GM21360 (cell line): Measurements from ENCODE around the gene CPD.

Experiments
- ATAC-seq: cut with Tn5 transposase; IDR thresholded peaks from one replicate; pipeline ENCODE4 v1.9.1; 2021; ENCODE audit warnings: mild to moderate bottlenecking, moderate library complexity; ENCODE audit not compliant: unreplicated experiment

Gene CPD

DNA sequence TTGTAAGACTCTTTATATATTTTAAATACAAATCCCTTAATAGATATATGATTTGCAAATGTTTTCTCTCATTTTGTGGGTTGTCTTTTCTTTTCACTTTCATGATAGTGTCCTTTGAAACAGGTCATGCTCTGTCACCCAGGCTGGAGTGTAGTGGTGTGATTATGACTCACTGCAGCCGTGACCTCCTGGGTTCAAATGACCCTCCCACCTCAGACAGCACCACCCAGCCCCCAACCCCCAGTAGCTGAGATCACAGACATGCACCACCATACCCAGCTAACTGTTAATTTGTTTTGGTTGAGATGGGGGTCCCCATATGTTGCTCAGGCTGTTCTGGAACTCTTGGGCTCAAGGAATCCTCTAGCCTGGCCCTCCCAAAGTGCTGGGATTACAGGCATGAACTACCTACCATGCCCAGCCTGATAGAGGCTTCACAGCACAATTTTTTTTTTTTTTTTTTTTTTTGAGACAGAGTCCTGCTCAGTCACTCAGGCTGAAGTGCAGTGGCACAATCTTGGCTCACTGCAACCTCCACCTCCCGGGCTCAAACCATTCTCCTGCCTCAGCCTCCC lies 26.4 kb upstream of the CPD start:
- no peak for ATAC-seq

DNA sequence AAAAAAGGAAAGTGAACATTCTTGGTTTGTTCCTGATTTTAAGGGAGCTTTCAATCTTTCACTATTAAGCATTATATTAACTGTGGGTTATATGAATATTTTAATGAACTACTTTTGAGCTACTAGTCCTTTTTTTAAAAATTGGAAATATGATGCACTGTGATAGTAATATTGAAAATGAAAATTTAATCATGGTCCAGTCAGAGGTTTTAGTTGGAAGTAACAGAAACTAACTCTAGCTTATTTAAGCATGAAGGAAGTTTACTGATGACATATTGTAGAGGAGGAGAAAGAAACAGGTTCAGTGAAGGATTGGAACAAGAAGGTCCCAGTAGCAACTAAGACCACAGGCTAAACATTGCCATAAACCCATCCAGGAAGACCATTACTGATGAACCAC lies 24.0 kb upstream of the CPD start:
- no peak for ATAC-seq

DNA sequence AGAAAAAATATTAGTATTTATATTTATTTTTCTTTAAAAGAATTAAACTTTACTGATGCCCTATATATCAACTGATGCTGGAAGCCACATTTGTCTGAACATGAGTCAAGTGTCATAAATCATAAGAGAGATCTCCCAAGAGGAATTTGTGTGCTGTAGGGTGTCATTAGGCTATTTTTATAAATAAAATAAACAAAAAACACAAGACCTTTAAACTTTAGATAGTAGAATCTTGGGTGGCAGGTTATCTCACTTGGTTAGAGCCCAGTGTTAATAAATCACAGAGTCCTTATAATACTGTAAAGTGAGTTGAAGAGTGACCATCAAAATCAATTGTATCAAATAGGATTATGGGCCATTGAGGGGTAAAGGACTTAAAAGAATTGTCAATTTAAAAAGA lies 21.3 kb upstream of the CPD start:
- ATAC-seq = no peak

DNA sequence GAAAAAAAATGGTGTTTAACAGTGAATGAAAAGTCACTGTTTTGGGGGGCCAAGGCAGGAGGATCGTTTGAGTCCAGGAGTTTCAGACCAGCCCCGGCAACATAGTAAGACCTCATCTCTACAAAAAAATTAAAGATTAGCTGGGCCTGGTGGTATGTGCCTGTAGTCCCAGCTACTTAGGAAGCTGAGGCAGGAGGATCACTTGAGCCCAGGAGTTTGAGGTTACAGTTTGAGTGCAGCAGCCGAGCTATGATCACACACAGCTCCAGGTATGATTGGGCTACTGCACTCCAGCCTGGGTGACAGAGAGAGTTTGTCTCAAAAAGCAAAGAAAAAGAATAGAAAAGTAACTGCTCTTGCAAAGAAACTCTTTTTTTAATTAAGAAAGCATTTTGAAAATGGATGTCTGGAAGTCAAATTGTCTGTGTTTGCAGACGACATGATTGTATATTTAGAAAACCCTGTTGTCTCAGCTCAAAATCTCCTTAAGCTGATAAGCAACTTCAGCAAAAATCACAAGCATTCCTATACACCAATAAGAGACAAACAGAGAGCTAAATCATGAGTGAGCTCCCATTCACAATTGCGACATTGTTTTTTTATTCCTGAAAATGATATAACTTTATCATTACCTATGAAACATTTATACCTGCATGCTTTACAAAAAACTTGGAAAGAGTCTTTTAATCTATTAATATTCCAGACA lies 20.5 kb upstream of the CPD start:
- ATAC-seq = no peak

DNA sequence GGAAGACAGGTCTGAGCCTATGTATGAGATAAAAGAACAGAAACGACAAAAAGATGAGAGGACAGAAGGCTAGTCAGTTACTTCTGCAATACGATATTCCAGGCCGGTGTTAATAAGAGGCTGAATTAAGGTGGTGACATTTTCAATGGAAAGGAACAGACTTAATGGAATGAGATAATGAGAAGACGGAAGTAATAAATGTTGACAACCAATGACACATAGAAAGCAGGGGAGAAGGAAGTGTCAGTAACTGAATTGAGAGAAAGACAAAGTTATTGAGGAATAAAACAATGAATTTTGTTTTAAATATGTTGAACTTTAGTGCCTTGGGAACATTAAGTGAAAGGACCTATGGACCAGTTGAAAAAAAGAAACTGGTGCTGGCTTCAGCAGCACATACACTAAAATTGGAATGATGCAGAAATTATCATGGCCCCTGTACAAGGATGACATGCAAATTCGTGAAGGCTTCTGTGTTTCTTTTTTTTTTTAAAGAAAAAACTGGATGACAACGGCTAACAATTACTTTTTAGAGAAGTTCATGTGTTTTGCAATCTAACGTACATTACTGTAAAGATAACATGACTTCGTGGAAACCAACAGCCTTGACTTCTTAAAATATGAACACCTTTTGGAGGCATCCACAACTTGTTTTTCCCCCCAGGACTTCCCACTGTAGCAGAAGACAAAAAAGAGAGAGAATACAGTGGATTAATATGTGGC lies 18.5 kb upstream of the CPD start:
- ATAC-seq = no peak

DNA sequence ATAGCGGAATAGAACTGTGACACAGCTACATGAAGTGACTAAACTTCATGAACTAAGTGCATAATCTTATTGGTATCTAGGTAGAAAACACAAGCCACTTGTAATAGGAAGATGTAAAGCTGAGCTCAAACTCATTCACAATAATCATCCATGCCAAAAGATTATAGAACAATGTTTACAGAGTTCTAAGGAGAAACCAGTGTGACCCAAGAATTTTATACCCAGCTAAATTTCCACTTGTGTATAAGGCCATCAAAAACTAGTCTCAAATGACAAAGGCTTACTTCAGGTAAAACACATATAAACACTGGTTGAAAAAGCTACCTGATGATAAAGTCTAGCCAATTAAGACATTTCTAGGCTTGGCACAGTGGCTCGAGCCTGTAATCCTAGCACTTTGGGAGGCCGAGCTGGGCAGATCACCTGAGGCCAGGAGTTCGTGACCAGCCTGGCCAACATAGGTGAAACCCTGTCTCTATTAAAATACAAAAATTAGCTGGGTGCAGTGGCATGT lies 16.9 kb upstream of the CPD start:
- no peak for ATAC-seq

DNA sequence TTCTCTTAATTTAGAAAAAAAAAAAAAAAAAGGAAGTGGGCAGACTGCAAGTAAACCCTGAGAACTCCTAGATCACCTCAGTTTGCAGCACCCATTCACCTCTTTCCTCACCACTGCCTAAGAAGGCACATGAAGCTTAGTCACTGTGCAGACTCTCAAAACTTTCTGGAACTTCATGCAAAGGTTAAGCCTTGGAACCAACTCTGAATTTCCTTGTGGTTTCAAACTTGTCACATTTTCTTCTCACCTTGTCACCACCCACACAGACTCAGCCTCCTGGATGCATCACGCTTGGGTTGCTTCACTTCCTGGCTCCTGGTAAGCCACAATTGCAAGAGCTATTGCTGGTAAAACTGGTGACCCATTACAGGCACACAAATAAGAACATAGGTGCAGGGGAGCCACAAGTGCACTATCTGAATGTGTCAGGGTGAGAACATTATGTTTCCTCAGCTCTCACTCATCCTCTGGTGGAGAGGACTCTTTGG lies 15.0 kb upstream of the CPD start:
- peak; percentile 84 for ATAC-seq

DNA sequence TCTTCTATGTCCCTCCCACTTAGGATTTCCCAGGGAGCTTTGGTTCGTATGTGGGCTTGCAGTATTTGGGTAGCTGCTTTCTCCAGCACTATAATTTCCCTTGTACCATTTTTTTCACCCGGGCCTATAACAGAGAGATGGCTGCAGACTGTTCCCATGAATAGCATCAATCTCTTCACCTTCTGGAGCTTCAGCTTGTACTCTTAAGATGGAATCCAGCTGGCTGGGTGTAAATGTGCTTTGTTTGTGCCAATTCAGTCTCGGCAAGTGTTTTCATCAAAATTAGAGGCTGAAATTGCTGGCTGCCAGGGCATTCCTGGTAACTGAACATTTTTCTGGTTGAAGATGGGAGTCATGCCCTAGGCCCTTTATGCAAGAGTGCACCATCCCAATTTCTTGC lies 12.2 kb upstream of the CPD start:
- no peak for ATAC-seq

DNA sequence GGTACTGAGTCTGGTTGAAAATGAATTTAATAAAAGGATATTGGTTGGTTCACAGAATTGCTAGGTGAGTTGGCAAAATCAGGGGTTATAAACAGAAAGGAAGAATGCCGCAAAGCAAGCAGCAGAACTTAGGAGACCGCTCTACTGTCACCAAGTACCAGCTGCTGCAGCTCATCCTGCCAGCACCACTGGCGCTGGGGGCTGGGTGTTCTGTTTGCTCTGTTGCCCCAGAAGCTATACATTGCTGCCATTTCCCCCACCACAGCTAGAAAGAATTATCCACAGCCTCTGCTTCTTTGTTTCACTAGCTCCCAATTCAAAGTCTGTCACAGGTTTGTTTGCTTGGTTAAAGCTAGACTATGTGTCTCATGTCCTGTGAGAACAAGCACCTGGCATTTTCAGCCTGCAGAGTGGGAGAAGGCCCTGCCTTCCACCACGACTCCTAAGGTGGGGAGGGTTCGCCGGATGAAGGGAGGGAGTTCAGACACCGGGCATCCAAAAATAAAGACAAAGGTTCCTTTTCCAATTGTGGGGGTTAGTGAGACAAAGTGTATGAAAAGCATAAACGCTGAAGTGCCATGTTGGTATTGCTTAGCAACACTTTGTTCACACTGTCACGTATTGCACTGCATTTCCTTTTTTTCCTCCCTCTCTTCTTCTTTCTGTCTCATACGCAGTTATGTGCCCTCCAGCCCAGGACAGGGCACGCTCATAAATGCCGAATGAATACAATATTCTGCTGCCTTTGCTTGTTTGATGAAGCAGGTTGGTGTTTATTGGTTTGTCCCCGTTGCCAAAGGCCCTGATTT lies 9.6 kb upstream of the CPD start:
- no peak for ATAC-seq

DNA sequence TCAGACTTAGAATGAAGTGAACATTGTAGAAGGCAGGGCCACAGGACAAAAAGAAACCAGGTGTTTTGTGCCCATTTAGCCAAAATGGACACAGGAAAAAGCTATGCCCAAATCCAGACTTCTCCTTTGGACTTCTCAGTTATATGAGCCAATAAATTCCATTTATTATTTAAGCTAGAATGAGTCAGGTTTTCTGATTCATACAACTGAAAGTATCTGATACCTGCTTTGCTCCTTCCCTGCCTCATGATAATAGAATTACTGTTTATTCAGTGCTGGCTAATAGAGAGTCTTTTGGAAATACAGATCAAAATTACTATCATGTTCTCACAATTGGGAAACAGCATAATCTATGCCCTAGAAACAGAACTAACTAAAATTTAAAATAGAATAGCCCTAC lies 8.7 kb upstream of the CPD start:
- no peak for ATAC-seq

DNA sequence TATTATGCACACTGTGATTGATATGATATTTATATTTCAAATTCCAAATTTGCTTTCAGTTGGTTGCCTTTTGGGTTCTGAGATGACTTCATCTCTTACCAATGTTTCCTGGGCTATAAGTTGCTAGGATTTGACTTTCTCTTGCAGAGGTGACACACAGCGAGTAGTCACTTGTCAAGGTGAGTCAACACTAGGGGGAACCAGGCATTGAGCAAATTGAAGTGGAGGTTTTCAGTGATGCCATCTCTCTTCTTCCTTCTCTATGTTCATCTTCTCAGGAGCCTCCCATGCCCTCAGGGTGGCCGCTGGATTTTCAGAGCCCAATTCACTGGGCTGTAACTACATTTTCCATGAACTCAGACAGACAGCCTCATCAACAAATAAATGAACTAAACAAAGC lies 6.0 kb upstream of the CPD start:
- no peak for ATAC-seq

DNA sequence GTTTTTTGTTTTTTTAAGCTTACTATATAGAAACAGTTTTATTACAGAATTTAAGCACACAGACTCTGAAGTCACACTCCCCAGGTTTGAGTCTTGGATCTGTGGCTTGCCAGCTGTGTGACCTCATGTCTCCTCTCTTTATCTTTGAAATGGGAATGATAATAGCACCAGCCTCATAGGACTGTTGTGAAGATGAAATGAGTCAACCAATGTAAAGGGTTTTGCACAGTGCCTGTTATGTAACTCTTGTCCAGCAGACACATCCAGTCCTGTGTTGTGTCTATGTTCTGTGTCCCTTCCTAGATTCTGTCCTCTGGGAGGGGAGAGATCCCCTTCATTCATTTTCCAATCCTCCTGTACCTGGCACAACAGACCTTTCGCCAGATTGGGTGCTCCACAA lies 3.1 kb upstream of the CPD start:
- ATAC-seq = no peak

DNA sequence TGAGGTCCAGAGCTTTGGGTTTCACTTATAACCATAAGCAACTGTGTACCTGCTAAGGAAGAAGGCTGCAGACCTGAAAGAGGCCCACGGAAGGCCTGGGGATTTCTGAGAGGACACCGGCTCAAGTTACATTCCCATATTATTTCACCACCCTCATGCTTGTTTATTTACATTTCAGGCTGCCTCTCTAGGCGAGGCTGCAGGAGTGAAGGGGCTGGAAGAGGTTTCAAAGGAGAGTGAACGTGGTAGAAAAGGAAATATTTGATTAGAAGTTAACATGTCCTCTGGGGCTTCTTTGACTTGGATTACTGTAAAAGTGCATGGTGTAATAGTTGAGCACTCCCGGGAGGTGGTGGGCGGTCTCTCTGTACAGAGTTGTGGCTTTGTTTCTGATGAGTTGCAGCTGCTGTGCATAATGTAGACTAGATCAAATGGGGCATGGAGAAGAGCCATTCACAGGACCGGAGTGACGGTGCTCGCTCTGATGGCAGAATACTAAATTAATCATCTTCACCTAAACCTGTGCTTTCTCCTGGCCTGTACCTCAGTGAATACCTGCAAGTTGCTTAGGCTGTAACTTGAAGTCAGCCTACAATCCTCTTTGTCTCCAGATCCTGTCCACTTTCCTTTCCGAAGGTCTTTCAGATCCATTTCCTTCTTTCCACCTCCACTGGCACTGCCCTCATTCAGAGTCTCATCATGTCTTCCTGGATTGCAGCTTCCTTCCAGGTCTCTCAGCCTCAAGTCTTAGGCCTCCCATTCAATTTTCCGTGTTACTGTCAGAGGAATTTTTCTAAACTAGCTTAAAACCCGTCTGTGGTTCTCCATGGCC lies 1.9 kb upstream of the CPD start:
- no peak for ATAC-seq

DNA sequence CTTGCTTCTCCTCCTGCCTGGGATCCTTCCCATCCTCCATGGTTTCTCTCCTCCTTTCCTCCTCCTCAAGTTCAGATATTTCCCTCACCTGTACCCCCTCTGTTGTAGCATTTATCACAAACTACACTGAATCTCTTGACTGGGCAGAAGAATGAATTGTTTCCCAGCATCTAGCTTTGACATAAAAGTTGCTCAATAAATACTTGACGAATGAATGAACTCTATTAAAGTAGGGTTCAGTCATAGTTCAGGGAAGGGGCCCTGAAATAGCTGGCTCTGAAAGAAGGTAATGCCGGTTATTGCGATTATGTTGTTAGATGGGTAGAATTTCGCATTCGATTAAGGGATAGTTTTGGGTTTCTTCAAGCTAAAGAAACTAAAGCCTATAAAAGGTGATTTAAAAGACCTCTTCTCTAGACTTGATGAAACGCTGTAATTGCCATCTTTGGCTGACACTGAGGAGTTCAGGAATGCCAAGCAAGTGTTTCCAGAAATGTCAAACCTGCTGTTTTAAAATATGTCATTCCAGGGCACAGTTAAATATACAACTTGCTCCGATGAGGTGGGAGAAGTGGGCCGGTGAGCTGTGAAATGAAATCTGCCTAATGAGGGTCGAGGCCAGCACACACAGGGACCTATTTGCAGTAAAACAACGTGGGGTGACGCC lies 1.0 kb upstream of the CPD start:
- no peak for ATAC-seq

DNA sequence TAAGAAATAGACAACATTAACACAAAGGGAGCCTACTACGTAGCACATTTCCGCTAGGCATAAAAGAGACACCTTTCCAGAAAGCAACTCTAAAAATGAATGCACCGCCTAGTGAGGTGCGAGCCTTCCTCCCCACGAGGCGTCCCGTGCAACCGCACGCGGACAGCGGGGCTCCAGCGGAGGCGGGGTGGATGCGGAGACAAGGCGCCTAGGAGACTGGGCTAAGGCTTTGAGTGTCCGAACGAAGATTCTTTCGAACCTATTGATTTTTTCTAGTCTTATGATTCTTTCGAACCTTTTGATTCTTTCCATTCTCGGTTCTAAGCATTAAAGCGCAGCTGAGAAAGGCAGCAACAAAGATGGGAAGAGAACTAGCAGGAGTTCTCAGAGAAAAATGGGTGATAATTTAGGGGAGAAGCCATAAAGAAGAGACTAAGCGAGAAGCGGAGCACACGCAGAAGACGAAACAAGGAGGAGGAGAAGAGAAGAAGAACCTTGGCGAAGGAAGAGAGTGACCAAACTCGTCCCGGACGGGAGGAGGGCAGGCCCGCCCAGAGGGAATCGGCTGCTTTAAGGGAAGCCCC lies 394 bp upstream of the CPD start:
- no peak for ATAC-seq

DNA sequence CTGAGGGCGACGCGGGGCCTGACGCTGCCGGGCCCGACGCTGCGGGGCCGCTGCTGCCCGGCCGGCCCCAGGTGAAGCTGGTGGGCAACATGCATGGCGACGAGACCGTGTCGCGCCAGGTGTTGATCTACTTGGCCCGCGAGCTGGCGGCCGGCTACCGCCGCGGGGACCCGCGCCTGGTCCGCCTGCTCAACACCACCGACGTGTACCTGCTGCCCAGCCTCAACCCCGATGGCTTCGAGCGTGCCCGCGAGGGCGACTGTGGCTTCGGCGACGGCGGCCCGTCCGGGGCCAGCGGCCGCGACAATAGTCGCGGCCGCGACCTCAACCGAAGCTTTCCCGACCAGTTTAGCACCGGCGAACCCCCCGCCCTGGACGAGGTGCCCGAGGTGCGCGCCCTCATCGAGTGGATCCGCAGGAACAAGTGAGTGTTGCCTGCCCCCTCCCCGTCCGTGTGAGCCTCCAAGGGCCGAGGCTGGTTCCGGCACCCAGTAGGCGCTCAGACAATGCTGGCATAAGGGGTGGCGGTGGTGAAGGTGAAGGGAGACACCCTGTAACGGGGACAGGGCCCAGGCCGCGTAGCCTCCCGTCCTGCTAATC lies 676 bp downstream of the CPD start:
- ATAC-seq = peak; percentile 8

DNA sequence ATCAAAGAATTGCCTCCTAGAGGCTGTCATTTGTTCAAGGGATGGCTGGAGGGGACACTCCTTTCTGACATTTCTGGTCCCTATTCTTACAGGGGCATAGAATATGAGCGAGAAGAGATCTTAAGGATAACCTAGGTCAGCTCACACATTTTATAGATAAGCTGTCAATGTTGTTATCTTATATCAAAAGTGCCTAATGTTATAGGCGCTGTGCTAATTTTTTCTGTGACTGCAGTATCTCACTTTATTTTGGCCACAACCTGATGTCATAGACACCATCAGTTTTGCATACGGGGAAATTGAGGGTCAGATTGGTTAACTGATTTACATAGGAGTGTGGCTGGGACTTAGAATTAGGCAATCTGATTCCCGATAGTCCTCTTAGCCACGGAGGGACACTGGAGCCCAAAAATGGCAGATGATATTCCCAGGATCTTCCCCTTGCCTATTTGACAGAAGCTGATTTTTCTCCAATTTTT lies 1.2 kb downstream of the CPD start:
- ATAC-seq = no peak

DNA sequence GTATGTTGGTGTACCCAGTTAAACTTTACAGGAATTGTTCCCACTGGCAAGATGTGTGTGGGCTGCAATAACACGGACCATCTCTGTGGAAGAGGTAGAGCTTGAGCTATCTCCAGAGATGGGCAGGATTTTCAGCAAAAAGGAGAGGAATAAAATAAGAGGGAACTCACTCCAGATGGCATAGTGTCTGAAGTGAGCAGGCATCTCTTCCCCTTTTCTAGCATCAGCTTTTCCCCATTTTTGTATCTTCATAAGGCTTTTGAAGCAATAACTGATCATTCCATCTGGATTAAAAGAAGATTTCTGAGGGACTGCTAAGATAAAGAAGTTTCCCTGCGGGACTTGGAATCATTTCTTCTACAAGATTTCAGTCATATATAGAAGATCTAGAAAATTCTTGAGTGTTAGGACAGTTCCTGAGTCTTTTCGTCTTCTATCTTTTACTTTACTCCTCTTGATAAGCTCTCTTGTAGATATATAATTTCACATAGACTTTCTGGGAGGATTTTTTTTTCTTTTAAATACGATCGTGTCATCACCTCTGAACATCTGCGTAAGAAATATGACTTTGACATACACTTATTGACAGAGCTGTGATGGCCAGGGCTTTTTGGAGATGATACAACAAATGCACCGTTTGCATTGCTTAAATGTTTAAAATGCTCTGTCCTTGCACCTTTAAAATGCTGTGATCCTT lies 2.1 kb downstream of the CPD start:
- ATAC-seq = no peak
